ENCODE data around the gene HS6ST1.

HS6ST1 gene

GRCh38 chr2:128293870-128294455 is 24.7 kb downstream of the HS6ST1 start:
- Histone ChIP-seq H3K9ac (ENCODE audit: low read depth, low read length) (no peak overlapping the region), H3K9me3 (ENCODE audit: control insufficient read depth, insufficient read depth, low read length) (no peaks in the 10 kb centered on the region), H3K4me1 (ENCODE audit: insufficient read depth, low read length) (peaks cover 20% of the 10 kb centered on the region), H3K36me3 (ENCODE audit: insufficient read depth, low read length) (no peaks in the 10 kb centered on the region)

GRCh38 chr2:128293426-128293755 is 25.3 kb downstream of the HS6ST1 start:
- Histone ChIP-seq H3K4me1 (ENCODE audit: insufficient read depth, low read length) (peaks cover 20% of the 10 kb centered on the region), H3K9ac (ENCODE audit: low read depth, low read length) (no peak overlapping the region), H3K36me3 (ENCODE audit: insufficient read depth, low read length) (no peaks in the 10 kb centered on the region), H3K9me3 (ENCODE audit: control insufficient read depth, insufficient read depth, low read length) (no peaks in the 10 kb centered on the region)

DNA sequence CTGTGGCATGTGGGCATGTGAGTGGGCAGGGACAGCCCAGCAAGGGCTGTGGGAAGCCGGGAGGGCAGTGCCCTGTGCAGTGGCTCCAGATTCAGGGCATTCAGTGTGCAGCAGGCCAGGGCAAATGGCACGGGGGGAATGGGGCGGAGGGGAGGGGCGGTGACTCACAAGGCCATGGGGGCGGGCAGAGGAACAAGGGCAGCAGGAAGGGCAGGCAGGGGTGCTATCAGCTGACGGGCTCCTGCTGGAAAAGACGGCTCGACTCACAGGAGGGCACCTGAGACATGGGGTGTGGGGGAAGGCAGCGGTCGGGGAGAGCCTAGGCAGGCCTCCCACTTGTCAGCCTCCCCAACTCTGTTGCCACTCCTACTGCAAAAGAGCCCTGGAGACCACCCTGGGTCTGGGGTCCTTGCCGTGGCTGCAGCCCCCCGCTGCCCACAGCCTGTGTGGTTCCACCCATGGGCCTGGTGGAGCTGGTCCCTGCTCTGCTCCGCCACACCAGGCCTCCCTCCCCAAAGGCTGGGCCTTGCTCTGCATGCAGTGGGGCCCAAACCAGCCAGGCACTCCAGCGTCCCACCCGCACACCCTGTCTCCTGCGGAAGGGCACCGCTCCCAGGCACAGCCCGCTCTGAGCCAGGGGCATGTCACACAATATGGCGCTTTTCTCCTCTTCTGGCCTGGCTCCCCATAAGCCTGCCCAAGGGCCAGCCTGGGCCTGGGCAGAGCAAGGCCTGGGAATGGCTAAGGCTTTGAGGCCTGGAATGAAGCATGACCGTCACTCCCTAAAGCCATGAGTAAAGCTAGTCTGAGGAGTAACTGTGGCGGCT is 25.9 kb downstream of the HS6ST1 start:
- no peaks in the 10 kb centered on the region for H3K36me3 ChIP-seq (ENCODE audit: insufficient read depth, low read length)
- peaks cover 20% of the 10 kb centered on the region for H3K4me1 ChIP-seq (ENCODE audit: insufficient read depth, low read length)
- H3K9me3 ChIP-seq (ENCODE audit: control insufficient read depth, insufficient read depth, low read length) = no peaks in the 10 kb centered on the region
- no peak overlapping the region for H3K9ac ChIP-seq (ENCODE audit: low read depth, low read length)

DNA sequence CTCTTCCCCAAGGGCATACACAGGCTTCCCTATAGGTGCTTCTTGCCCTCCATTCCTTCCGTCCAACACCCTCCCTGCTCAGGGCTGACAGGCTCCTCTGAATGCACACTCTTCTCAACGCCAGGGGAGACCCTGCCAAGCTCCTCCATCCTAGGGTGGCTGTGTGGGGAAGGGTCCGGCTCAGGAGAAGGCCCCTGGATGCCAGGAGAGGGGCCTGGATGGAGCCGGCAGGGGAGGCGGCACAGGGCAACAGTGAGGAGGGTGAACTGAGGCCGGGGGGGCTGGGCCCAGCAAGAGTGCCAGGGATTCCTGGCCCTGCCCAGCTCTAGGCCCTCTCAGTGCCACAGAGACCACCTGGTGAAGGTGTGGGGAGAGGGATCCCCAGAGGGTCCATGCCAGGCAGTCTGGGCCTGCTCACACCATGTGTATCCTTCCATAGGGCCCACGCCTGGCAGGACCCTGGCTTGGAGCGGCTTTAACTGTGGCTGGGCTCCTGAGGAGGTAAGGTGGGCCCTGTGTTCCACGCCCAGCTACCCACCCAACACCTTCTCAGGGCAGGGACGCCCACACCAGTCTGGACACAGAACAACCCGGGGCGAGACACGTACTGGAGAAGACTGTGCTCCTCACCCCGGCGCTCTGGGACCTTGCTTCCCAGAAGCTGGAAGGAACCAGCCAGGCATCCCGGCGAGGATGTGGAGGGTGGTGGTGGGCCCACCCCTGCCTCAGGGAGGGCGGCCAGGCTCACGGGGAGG is 26.6 kb downstream of the HS6ST1 start:
- peaks cover 20% of the 10 kb centered on the region for H3K4me1 ChIP-seq (ENCODE audit: insufficient read depth, low read length)

DNA sequence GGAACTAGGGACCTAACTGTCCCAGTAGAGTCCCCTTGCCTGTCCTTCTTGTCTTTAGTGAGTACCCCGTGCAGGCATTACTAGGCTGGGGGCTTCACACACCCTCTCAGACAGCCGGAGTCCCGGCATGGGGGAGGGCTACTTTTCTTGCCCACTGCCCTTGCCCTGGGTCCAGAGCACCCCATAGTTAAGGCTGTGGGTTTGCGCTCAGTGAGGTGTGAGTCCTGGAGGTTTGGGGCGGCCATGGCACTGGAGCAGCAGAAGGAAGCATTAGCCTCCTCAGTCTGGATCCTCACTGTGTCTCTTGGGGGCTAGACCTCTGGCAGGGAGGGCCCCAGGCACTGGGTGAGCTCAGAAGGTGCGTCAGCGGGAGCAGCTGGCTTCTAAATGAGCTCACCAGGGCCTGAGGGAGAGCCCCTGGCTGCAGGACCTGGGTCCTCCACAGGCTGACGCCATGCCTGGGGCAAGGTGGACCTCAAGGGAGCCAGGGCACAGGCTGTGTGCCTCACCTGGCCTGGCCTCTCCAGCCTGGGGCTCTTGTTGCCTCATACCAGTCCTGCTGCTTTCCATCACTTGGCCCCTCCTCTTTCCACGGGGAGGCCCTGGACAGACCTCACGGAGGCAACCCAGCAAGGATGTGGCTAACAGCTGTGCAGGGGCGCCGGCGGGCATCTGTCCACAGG is 27.4 kb downstream of the HS6ST1 start:
- Histone ChIP-seq H3K36me3 (ENCODE audit: insufficient read depth, low read length) (no peaks in the 10 kb centered on the region), H3K4me1 (ENCODE audit: insufficient read depth, low read length) (peaks cover 20% of the 10 kb centered on the region), H3K9me3 (ENCODE audit: control insufficient read depth, insufficient read depth, low read length) (no peaks in the 10 kb centered on the region), H3K9ac (ENCODE audit: low read depth, low read length) (no peak overlapping the region)

More for the DNA sequence above, 26.6 kb downstream of the HS6ST1 start:
- no peak overlapping the region for H3K9ac ChIP-seq (ENCODE audit: low read depth, low read length)
- H3K9me3 ChIP-seq (ENCODE audit: control insufficient read depth, insufficient read depth, low read length) = no peaks in the 10 kb centered on the region
- no peaks in the 10 kb centered on the region for H3K36me3 ChIP-seq (ENCODE audit: insufficient read depth, low read length)

DNA sequence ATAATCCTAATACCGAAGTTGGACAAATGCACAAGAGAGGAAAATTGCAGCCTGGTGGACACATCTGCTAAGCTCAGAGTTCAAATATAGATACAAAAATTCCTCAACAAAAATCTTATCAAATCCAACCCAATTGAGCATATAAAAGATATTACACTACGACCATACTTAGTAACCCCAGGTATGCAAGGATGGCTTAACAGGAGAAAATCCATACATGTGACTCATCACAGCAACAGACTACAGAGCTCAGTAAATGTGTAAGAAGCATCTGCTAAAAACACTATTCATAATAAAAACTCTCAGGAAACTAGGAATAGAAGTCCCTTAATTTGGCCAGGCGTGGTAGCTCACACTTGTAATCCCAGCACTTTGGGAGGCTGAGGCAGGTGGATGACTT is 28.3 kb downstream of the HS6ST1 start:
- H3K4me1 ChIP-seq (ENCODE audit: insufficient read depth, low read length) = peaks cover 20% of the 10 kb centered on the region
- H3K9me3 ChIP-seq (ENCODE audit: control insufficient read depth, insufficient read depth, low read length) = no peaks in the 10 kb centered on the region
- H3K9ac ChIP-seq (ENCODE audit: low read depth, low read length) = no peak overlapping the region
- no peaks in the 10 kb centered on the region for H3K36me3 ChIP-seq (ENCODE audit: insufficient read depth, low read length)

GRCh38 chr2:128289439-128289838 is 29.2 kb downstream of the HS6ST1 start:
- H3K36me3 ChIP-seq (ENCODE audit: insufficient read depth, low read length) = no peaks in the 10 kb centered on the region
- no peaks in the 10 kb centered on the region for H3K9me3 ChIP-seq (ENCODE audit: control insufficient read depth, insufficient read depth, low read length)
- no peak overlapping the region for H3K9ac ChIP-seq (ENCODE audit: low read depth, low read length)
- H3K4me1 ChIP-seq (ENCODE audit: insufficient read depth, low read length) = peaks cover 20% of the 10 kb centered on the region

GRCh38 chr2:128288781-128289180 is 29.9 kb downstream of the HS6ST1 start:
- Histone ChIP-seq H3K9ac (ENCODE audit: low read depth, low read length) (no peak overlapping the region), H3K9me3 (ENCODE audit: control insufficient read depth, insufficient read depth, low read length) (no peaks in the 10 kb centered on the region), H3K36me3 (ENCODE audit: insufficient read depth, low read length) (no peaks in the 10 kb centered on the region), H3K4me1 (ENCODE audit: insufficient read depth, low read length) (peaks cover 20% of the 10 kb centered on the region)

- Histone ChIP-seq H3K4me1 (ENCODE audit: insufficient read depth, low read length) (peaks cover 12% of the 10 kb centered on the region), H3K36me3 (ENCODE audit: insufficient read depth, low read length) (no peaks in the 10 kb centered on the region), H3K9me3 (ENCODE audit: control insufficient read depth, insufficient read depth, low read length) (no peaks in the 10 kb centered on the region), H3K9ac (ENCODE audit: low read depth, low read length) (no peak overlapping the region)
These were observed 30.6 kb downstream of the HS6ST1 start for GRCh38 chr2:128287780-128288735.

- peaks cover 8% of the 10 kb centered on the region for H3K4me1 ChIP-seq (ENCODE audit: insufficient read depth, low read length)
- no peaks in the 10 kb centered on the region for H3K9me3 ChIP-seq (ENCODE audit: control insufficient read depth, insufficient read depth, low read length)
- H3K36me3 ChIP-seq (ENCODE audit: insufficient read depth, low read length) = no peaks in the 10 kb centered on the region
- no peak overlapping the region for H3K9ac ChIP-seq (ENCODE audit: low read depth, low read length)
These were observed 31.5 kb downstream of the HS6ST1 start for GRCh38 chr2:128286905-128287779.

- Histone ChIP-seq H3K36me3 (ENCODE audit: insufficient read depth, low read length) (no peaks in the 10 kb centered on the region), H3K9me3 (ENCODE audit: control insufficient read depth, insufficient read depth, low read length) (no peaks in the 10 kb centered on the region), H3K4me1 (ENCODE audit: insufficient read depth, low read length) (peaks cover 8% of the 10 kb centered on the region), H3K9ac (ENCODE audit: low read depth, low read length) (no peak overlapping the region; the same call in 1 of the 2 replicates)
These were observed 32.5 kb downstream of the HS6ST1 start for GRCh38 chr2:128286011-128286721.

- Histone ChIP-seq H3K4me1 (ENCODE audit: insufficient read depth, low read length) (peaks cover 8% of the 10 kb centered on the region), H3K9me3 (ENCODE audit: control insufficient read depth, insufficient read depth, low read length) (no peaks in the 10 kb centered on the region), H3K9ac (ENCODE audit: low read depth, low read length) (no peak overlapping the region), H3K36me3 (ENCODE audit: insufficient read depth, low read length) (no peaks in the 10 kb centered on the region)
These were observed 33.2 kb downstream of the HS6ST1 start for GRCh38 chr2:128285329-128285931.
